Body of pancreas (tissue), 4 donors: Measurements from ENCODE around the gene LDLRAD1.

Experiments
- POLR2A ChIP-seq, 3 donors: fragments of 450-650 bp; IDR thresholded peaks; one replicate each; pipeline ENCODE4 v1.6.1; 2016; ENCODE audit warnings: antibody characterized with exemption in 3 of 3, mild to moderate bottlenecking in 2 of 3
- TF ChIP-seq, protein P1 (sequence below), 7 experiments: fragments of 450-650 bp in 4 of 7; fragments of 200-600 bp in 3 of 7; sonication (generic) in 3 of 7; IDR thresholded peaks; one replicate each; pipeline ENCODE4 v1.5.1; 2016 to 2019; ENCODE audit warnings: antibody characterized with exemption in 7 of 7

GRCh38 chr1:54012008-54012325 lies 6.0 kb downstream of the LDLRAD1 start:
- TF ChIP-seq, protein P1, sequence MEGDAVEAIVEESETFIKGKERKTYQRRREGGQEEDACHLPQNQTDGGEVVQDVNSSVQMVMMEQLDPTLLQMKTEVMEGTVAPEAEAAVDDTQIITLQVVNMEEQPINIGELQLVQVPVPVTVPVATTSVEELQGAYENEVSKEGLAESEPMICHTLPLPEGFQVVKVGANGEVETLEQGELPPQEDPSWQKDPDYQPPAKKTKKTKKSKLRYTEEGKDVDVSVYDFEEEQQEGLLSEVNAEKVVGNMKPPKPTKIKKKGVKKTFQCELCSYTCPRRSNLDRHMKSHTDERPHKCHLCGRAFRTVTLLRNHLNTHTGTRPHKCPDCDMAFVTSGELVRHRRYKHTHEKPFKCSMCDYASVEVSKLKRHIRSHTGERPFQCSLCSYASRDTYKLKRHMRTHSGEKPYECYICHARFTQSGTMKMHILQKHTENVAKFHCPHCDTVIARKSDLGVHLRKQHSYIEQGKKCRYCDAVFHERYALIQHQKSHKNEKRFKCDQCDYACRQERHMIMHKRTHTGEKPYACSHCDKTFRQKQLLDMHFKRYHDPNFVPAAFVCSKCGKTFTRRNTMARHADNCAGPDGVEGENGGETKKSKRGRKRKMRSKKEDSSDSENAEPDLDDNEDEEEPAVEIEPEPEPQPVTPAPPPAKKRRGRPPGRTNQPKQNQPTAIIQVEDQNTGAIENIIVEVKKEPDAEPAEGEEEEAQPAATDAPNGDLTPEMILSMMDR (IDR thresholded peaks at IDR 0.05) = no peak
- TF ChIP-seq POLR2A (IDR thresholded peaks at IDR 0.05) = no peak
